Sigmoid colon (tissue), 3 donors: Measurements from ENCODE around the gene FREM1.
"Not testable (repeated sequence)": the region's sequence is repeated elsewhere in the genome, so short reads cannot be mapped to it uniquely, and the experiment has no call there.

Experiments used
- POLR2A ChIP-seq, 2 donors: fragments of 450-650 bp; IDR thresholded peaks; one replicate each; pipeline ENCODE4 v1.6.1; 2016; ENCODE audit warnings: antibody characterized with exemption in 2 of 2, mild to moderate bottlenecking in 2 of 2, moderate library complexity in 2 of 2
- TF ChIP-seq, protein P1 (sequence below), 4 experiments: fragments of 450-650 bp in 3 of 4; fragments of 200-600 bp in 1 of 4; IDR thresholded peaks; one replicate each; pipeline ENCODE4 v1.5.1; 2016 to 2019; ENCODE audit warnings: antibody characterized with exemption in 4 of 4, mild to moderate bottlenecking in 3 of 4, moderate library complexity in 2 of 4

DNA sequence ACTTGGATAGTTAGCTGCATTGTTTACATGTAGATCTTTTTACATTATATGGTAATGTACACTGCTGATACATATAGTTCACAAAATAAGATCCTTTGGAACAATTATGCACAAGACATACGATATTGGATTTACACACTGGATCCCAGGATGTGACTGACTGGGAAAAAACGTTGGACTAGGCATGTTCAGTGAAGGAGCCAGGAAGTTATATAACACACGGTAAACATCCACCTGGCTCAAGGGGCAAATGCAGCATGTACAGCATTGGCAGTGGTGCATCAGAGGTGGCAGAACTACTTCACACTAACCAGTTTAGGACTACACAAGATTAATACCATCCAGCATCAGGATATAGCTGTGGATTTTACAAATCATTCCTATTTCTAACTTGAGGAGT, 10.6 kb upstream of the FREM1 start:
- TF ChIP-seq, protein P1, sequence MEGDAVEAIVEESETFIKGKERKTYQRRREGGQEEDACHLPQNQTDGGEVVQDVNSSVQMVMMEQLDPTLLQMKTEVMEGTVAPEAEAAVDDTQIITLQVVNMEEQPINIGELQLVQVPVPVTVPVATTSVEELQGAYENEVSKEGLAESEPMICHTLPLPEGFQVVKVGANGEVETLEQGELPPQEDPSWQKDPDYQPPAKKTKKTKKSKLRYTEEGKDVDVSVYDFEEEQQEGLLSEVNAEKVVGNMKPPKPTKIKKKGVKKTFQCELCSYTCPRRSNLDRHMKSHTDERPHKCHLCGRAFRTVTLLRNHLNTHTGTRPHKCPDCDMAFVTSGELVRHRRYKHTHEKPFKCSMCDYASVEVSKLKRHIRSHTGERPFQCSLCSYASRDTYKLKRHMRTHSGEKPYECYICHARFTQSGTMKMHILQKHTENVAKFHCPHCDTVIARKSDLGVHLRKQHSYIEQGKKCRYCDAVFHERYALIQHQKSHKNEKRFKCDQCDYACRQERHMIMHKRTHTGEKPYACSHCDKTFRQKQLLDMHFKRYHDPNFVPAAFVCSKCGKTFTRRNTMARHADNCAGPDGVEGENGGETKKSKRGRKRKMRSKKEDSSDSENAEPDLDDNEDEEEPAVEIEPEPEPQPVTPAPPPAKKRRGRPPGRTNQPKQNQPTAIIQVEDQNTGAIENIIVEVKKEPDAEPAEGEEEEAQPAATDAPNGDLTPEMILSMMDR (IDR thresholded peaks at IDR 0.05), result not testable (repeated sequence)
- TF ChIP-seq POLR2A (IDR thresholded peaks at IDR 0.05), result not testable (repeated sequence)
